DMS 273 treated with DMSO at 0.1 percent for 48 hours (cell line): ENCODE results near the gene PIF1.

ENCODE experiments used
- DNase-seq: peaks from one replicate; lab custom pipeline; 2025; lab: John Stamatoyannopoulos, UW

The PIF1 gene

GRCh38 chr15:64774037-64774628 lies 51.3 kb downstream of the PIF1 start:
- no peak for DNase-seq

- DNase-seq = no peak
These were observed 51.8 kb downstream of the PIF1 start for GRCh38 chr15:64773606-64774005.

- DNase-seq = no peak
These were observed 52.5 kb downstream of the PIF1 start for GRCh38 chr15:64772964-64773363.

- DNase-seq = no peak
These were observed 53.0 kb downstream of the PIF1 start for GRCh38 chr15:64772488-64772887.

GRCh38 chr15:64770626-64771025 lies 54.8 kb downstream of the PIF1 start:
- DNase-seq = no peak

DNA sequence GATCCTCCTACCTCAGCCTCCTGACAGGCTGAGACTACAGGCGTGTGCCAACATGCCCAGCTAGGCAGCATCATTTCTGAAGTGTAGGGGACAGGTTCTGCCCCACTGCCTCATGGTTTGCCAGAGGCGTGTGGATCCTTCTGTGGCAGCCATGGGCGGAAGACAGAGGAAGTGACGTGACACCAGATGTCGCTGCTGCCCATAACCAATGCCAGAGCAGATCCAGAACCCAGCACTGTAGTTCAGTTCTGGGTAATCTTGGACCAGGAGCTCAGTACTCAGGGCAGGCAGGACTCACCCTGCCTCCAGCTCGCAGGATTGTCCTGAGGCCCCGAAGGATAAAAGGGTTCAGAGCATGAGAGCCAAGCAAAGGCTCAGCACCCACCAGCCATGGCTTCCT lies 58.2 kb downstream of the PIF1 start:
- DNase-seq = no peak

DNA sequence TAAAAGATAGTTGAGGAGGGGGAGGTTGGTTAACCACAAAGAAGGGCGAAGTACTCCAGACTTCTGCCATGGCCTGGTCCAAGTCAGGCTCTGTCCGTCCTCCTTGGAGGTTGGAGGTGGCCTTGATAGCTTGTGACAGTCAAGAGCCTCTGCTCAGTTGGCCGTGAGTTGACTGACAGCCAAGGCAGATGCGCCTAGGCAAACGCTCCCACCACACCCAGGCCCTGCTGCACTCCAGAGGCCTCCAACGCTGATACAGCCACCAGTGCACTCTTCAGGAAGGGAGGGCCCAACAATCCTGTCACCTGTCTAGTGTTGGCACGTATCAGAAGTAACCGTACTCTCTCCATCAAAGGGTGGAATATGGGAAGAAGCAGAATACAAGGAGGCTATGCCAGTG lies 59.4 kb downstream of the PIF1 start:
- DNase-seq = no peak
